Measurements from ENCODE around the gene SUCO. TPM values are rescaled to one million over a fixed set of nuclear protein-coding genes. Genes with fewer than 3 reads are reported as not detected.

Gene SUCO
- total RNA-seq, 2 experiments from 2014 or later: 22.8 TPM

DNA sequence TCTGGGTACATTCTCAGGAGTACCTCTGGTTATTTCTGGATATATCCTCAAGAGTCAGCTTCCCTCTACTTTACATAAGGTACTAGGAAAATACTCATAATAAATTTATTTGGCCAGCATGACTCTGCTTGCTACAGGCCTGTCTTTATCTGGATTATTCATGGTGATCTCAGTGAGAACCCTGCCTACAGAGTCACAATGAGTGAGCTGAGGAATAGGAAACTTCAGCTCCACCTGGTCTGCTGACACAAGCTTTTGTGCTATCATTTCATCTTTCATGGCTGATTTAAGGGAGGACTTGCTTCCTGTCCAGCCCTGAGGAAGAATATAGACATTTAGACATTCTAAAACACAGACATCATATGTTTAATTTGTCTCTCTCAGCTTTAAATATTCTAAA lies 19.5 kb upstream of the SUCO start:
- POLR2A ChIA-PET: no interaction called here
- Mint-ChIP-seq H3K27me3 (peaks cover 4% of the 10 kb centered on the region), H3K4me1 (ENCODE audit: low read depth) (no peaks in the 10 kb centered on the region)

DNA sequence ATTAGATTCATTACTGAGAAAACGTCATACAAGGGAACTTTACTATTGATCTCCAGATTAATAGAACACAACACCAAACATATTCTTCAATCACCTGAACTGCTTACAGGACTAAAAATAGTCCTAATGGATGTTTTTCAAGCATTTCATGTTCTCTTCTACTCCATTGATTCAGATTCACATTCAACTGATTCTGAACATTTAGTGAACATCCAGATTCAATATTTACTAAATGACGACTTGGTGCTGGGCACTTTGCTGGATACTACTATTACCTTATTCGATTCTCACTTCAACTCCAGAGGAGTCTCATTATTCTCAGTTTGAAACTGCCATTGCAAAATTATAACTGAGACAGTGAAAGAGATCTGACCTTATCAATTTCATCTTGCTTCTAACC lies 18.8 kb upstream of the SUCO start:
- DNase-seq (no peak), ATAC-seq (no peak)
- Mint-ChIP-seq H3K27me3 (peaks cover 4% of the 10 kb centered on the region), H3K36me3 (ENCODE audit: low read depth) (no peaks in the 10 kb centered on the region), H3K4me3 (no peak overlapping the region), H3K4me1 (ENCODE audit: low read depth) (no peaks in the 10 kb centered on the region), H3K9me3 (no peaks in the 10 kb centered on the region), H3K27ac (no peak overlapping the region)
- ChIA-PET CTCF (no interaction called here), POLR2A (no interaction called here)
- intact Hi-C loops (cut with micrococcal nuclease): no loop called here
- TF ChIP-seq, protein P1, sequence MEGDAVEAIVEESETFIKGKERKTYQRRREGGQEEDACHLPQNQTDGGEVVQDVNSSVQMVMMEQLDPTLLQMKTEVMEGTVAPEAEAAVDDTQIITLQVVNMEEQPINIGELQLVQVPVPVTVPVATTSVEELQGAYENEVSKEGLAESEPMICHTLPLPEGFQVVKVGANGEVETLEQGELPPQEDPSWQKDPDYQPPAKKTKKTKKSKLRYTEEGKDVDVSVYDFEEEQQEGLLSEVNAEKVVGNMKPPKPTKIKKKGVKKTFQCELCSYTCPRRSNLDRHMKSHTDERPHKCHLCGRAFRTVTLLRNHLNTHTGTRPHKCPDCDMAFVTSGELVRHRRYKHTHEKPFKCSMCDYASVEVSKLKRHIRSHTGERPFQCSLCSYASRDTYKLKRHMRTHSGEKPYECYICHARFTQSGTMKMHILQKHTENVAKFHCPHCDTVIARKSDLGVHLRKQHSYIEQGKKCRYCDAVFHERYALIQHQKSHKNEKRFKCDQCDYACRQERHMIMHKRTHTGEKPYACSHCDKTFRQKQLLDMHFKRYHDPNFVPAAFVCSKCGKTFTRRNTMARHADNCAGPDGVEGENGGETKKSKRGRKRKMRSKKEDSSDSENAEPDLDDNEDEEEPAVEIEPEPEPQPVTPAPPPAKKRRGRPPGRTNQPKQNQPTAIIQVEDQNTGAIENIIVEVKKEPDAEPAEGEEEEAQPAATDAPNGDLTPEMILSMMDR (IDR thresholded peaks at IDR 0.05): no peak

More for the DNA sequence above, 19.5 kb upstream of the SUCO start:
- CTCF ChIA-PET: no interaction called here
- TF ChIP-seq, protein P1 (IDR thresholded peaks at IDR 0.05): no peak
- no peaks in the 10 kb centered on the region for H3K36me3 Mint-ChIP-seq (ENCODE audit: low read depth)
- no peak for DNase-seq
- intact Hi-C loops (cut with micrococcal nuclease): no loop called here
- no peak for ATAC-seq
- no peaks in the 10 kb centered on the region for H3K9me3 Mint-ChIP-seq
- no peak overlapping the region for H3K27ac Mint-ChIP-seq
- H3K4me3 Mint-ChIP-seq: no peak overlapping the region

DNA sequence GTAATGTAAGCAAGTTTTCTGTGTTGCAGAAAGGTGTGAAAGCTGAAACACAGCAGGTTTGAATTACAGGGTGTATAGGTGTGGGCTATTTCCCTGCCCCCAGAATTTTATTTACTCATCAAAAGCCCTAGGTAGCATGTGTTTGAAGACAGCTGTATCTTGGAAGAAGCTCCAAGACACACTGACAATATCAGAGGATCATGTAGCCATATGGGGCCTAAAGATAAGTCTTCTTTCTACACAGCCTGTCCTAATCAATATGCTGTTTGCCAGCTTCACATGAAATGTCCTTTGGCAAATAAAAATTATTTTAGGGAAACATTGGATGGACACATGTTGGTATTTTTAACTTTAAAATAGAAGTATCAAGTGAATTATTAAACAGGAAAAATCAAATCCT lies 17.5 kb upstream of the SUCO start:
- Mint-ChIP-seq H3K36me3 (ENCODE audit: low read depth) (no peaks in the 10 kb centered on the region), H3K4me1 (ENCODE audit: low read depth) (no peaks in the 10 kb centered on the region), H3K4me3 (no peak overlapping the region), H3K27ac (no peak overlapping the region), H3K27me3 (peaks cover 2% of the 10 kb centered on the region), H3K9me3 (no peaks in the 10 kb centered on the region)
- TF ChIP-seq, protein P1 (IDR thresholded peaks at IDR 0.05): no peak
- intact Hi-C loops (cut with micrococcal nuclease): no loop called here
- ChIA-PET POLR2A (no interaction called here), CTCF (no interaction called here)
- ATAC-seq: no peak
- DNase-seq: no peak

DNA sequence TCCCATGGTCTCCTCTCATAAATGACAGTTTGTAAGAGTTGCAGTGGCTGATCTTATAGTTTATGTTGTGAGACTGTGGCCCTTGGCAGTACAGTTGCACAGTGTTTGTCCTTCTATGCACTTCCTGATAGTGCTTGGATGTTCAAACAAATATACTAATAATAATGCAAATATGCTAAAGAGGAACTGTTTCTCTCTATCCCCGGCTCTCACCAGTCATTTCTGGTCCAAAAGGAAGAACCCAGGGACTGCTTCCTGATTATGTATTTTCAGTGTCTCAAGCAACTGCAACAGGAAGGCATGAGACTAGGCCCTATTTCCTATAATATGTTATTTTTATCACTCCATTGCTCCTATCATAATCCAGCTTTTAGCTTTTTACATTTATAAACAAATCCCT lies 17.0 kb upstream of the SUCO start:
- ATAC-seq (no peak), DNase-seq (no peak)
- Mint-ChIP-seq H3K27ac (no peak overlapping the region), H3K4me1 (ENCODE audit: low read depth) (no peaks in the 10 kb centered on the region), H3K27me3 (peaks cover 2% of the 10 kb centered on the region), H3K4me3 (no peak overlapping the region), H3K36me3 (ENCODE audit: low read depth) (no peaks in the 10 kb centered on the region), H3K9me3 (no peaks in the 10 kb centered on the region)
- intact Hi-C loops (cut with micrococcal nuclease): no loop called here
- TF ChIP-seq, protein P1 (IDR thresholded peaks at IDR 0.05): no peak
- POLR2A ChIA-PET: no interaction called here
- CTCF ChIA-PET: no interaction called here

DNA sequence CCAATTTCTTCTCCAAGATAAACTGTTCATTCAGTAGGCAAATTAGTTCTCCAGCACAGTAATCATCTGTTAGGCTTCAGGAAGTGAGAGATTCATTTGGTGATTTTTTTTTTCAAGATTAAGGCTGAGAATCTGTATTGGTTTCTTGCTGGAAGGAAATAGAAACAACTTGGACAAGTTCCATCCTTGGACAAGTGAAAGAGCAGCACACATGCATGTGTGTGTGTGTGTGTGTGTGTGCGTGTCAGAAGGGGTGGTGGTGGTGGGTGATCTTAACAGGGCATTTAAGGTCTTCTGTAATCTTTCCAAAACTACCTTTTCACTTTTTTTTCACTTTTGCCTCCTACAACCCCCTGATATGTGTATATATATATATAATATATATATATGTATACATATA lies 15.9 kb upstream of the SUCO start:
- ATAC-seq: no peak
- intact Hi-C loops (cut with micrococcal nuclease): no loop called here

More for the DNA sequence above, 15.9 kb upstream of the SUCO start:
- no peaks in the 10 kb centered on the region for H3K9me3 Mint-ChIP-seq
- TF ChIP-seq, protein P1 (IDR thresholded peaks at IDR 0.05): no peak
- ChIA-PET CTCF (no interaction called here), POLR2A (no interaction called here)
- no peaks in the 10 kb centered on the region for H3K36me3 Mint-ChIP-seq (ENCODE audit: low read depth)
- no peaks in the 10 kb centered on the region for H3K4me1 Mint-ChIP-seq (ENCODE audit: low read depth)
- no peak overlapping the region for H3K27ac Mint-ChIP-seq
- no peaks in the 10 kb centered on the region for H3K27me3 Mint-ChIP-seq
- no peak for DNase-seq
- no peak overlapping the region for H3K4me3 Mint-ChIP-seq
